ENCODE results near the gene CTIF. TPM values are rescaled to one million over a fixed set of nuclear protein-coding genes. Genes with fewer than 3 reads are reported as not detected.

CTIF gene
- total RNA-seq, 2 donors from 2014 or later = 4.6 to 4.7 TPM

Other genes starting within 250 kb of the CTIF start
- gene ZBTB7C, start 129.6 kb upstream of the CTIF start, total RNA-seq = under 1 TPM in 1 of 2 donors, not detected in 1; 0.05 TPM